ENCODE measurements around the gene RHBDL2. TPM values are rescaled to one million over a fixed set of nuclear protein-coding genes. Genes with fewer than 3 reads are reported as not detected.

Gene RHBDL2
- total RNA-seq, 1 experiment from 2014 or later, result not detected

DNA sequence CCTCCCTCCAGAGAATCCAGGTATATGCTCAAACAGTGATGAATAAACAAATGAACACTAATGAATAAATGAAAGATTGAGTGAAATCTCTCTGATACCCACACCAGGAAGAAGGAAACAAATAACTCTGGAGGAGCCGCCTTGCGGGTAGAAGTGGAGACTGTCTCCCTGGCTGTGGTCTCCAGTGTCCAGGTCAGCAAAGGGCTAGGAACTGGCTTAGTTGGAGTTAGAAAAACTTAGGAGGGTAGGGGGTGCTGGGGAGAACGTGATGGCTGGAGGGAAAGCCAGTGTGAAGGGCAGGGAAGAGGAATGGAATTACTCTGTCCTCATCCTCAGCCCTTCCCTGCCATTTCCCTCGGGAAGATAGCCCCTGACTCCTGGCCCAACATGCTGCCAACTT, 537 bp downstream of the RHBDL2 start:
- TF ChIP-seq CEBPB (IDR thresholded peaks at IDR 0.05; ENCODE audit: low read depth) (no peak), JUND (IDR thresholded peaks at IDR 0.05) (no peak), SIN3A (IDR thresholded peaks at IDR 0.05; ENCODE audit: low read depth) (no peak), EZH2 (IDR thresholded peaks at IDR 0.05) (no peak), RAD21 (IDR thresholded peaks at IDR 0.05; ENCODE audit: low read depth) (no peak), ELF1 (IDR thresholded peaks at IDR 0.05; ENCODE audit: borderline replicate concordance, low read depth) (no peak), EZH2phosphoT487 (IDR thresholded peaks at IDR 0.05; ENCODE audit: borderline replicate concordance) (no peak), ZFX (IDR thresholded peaks at IDR 0.05) (no peak), POLR2A (IDR thresholded peaks at IDR 0.05; ENCODE audit: borderline replicate concordance, extremely low read depth, insufficient read depth, insufficient read length) (no peak), SP1 (IDR thresholded peaks at IDR 0.05; ENCODE audit: low read depth) (no peak), YY1 (IDR thresholded peaks at IDR 0.05; ENCODE audit: extremely low read depth, insufficient replicate concordance, low read depth, low read length) (no peak), ZNF274 (IDR thresholded peaks at IDR 0.05; ENCODE audit: low read depth, low read length) (no peak), EGR1 (IDR thresholded peaks at IDR 0.05; ENCODE audit: low read depth) (no peak), SRF (IDR thresholded peaks at IDR 0.05; ENCODE audit: low read depth) (no peak), CBX3 (IDR thresholded peaks at IDR 0.05; ENCODE audit: low read depth) (no peak)
- TF ChIP-seq, protein P1, sequence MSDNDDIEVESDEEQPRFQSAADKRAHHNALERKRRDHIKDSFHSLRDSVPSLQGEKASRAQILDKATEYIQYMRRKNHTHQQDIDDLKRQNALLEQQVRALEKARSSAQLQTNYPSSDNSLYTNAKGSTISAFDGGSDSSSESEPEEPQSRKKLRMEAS (IDR thresholded peaks at IDR 0.05), result no peak
- TF ChIP-seq, protein P2, sequence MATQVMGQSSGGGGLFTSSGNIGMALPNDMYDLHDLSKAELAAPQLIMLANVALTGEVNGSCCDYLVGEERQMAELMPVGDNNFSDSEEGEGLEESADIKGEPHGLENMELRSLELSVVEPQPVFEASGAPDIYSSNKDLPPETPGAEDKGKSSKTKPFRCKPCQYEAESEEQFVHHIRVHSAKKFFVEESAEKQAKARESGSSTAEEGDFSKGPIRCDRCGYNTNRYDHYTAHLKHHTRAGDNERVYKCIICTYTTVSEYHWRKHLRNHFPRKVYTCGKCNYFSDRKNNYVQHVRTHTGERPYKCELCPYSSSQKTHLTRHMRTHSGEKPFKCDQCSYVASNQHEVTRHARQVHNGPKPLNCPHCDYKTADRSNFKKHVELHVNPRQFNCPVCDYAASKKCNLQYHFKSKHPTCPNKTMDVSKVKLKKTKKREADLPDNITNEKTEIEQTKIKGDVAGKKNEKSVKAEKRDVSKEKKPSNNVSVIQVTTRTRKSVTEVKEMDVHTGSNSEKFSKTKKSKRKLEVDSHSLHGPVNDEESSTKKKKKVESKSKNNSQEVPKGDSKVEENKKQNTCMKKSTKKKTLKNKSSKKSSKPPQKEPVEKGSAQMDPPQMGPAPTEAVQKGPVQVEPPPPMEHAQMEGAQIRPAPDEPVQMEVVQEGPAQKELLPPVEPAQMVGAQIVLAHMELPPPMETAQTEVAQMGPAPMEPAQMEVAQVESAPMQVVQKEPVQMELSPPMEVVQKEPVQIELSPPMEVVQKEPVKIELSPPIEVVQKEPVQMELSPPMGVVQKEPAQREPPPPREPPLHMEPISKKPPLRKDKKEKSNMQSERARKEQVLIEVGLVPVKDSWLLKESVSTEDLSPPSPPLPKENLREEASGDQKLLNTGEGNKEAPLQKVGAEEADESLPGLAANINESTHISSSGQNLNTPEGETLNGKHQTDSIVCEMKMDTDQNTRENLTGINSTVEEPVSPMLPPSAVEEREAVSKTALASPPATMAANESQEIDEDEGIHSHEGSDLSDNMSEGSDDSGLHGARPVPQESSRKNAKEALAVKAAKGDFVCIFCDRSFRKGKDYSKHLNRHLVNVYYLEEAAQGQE (IDR thresholded peaks at IDR 0.05; ENCODE audit: low read depth), result no peak
- TF ChIP-seq, protein P3, sequence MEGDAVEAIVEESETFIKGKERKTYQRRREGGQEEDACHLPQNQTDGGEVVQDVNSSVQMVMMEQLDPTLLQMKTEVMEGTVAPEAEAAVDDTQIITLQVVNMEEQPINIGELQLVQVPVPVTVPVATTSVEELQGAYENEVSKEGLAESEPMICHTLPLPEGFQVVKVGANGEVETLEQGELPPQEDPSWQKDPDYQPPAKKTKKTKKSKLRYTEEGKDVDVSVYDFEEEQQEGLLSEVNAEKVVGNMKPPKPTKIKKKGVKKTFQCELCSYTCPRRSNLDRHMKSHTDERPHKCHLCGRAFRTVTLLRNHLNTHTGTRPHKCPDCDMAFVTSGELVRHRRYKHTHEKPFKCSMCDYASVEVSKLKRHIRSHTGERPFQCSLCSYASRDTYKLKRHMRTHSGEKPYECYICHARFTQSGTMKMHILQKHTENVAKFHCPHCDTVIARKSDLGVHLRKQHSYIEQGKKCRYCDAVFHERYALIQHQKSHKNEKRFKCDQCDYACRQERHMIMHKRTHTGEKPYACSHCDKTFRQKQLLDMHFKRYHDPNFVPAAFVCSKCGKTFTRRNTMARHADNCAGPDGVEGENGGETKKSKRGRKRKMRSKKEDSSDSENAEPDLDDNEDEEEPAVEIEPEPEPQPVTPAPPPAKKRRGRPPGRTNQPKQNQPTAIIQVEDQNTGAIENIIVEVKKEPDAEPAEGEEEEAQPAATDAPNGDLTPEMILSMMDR (IDR thresholded peaks at IDR 0.05 in 2 of 3, conservative IDR thresholded peaks at IDR 0.05 in 1 of 3; ENCODE audit: borderline replicate concordance in 1 of 3, insufficient read depth in 1 of 3, low read depth in 2 of 3, low read length in 2 of 3), result no peak
- TF ChIP-seq, protein P4, sequence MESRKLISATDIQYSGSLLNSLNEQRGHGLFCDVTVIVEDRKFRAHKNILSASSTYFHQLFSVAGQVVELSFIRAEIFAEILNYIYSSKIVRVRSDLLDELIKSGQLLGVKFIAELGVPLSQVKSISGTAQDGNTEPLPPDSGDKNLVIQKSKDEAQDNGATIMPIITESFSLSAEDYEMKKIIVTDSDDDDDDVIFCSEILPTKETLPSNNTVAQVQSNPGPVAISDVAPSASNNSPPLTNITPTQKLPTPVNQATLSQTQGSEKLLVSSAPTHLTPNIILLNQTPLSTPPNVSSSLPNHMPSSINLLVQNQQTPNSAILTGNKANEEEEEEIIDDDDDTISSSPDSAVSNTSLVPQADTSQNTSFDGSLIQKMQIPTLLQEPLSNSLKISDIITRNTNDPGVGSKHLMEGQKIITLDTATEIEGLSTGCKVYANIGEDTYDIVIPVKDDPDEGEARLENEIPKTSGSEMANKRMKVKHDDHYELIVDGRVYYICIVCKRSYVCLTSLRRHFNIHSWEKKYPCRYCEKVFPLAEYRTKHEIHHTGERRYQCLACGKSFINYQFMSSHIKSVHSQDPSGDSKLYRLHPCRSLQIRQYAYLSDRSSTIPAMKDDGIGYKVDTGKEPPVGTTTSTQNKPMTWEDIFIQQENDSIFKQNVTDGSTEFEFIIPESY (IDR thresholded peaks at IDR 0.05; ENCODE audit: extremely low read depth, insufficient replicate concordance, low read length), result no peak
- no peak overlapping the region for H3K9ac ChIP-seq (ENCODE audit: low read length)
- H2AFZ ChIP-seq (ENCODE audit: low read depth, low read length, poor library complexity, severe bottlenecking), result no peak overlapping the region
- DNase-seq (ENCODE audit: low read depth, low spot score) (no peak), ATAC-seq (no peak)
- H3K36me3 ChIP-seq (ENCODE audit: control insufficient read depth in 1 of 2, insufficient read depth in 2 of 2, low read length in 2 of 2), result no peaks in the 10 kb centered on the region
- H3K4me1 ChIP-seq (ENCODE audit: control insufficient read depth in 1 of 2, insufficient read depth in 2 of 2, low read length in 2 of 2), result no peaks in the 10 kb centered on the region
- H3K27ac ChIP-seq (ENCODE audit: low read depth, low read length), result no peak overlapping the region
- intact Hi-C loops (cut with micrococcal nuclease), result no loop called here
- H4K20me1 ChIP-seq (ENCODE audit: insufficient read depth), result no peaks in the 10 kb centered on the region
- ChIA-PET POLR2A (no interaction called here), CTCF (no interaction called here), RAD21 (ENCODE audit: low non-redundant PET in 1 of 2, low total read pairs in 2 of 2, uncharacterized antibody in 2 of 2, unreplicated experiment in 2 of 2) (no interaction called here)
- no peaks in the 10 kb centered on the region for H3K9me3 ChIP-seq (ENCODE audit: control insufficient read depth in 1 of 2, insufficient read depth in 1 of 2, low read depth in 1 of 2, low read length in 2 of 2)
- no peak overlapping the region for H3K4me3 ChIP-seq (replicated peaks in 1 of 2; ENCODE audit: low read depth in 1 of 2, low read length in 2 of 2)
- H3K4me2 ChIP-seq (ENCODE audit: low read length), result no peak overlapping the region
- H3K79me2 ChIP-seq (ENCODE audit: insufficient read depth, low read length), result no peaks in the 10 kb centered on the region
- no TSS peak for BruUV-seq (replicated peaks)
- no peaks in the 10 kb centered on the region for H3K27me3 ChIP-seq (ENCODE audit: insufficient read depth, low read length)
- no peaks in the 10 kb centered on the region for H3K9me2 ChIP-seq (ENCODE audit: insufficient read depth)
